ENCODE measurements around the gene ERH. TPM values are rescaled to one million over a fixed set of nuclear protein-coding genes. Genes with fewer than 3 reads are reported as not detected.

Gene ERH
- total and polyA plus RNA-seq, 10 of the 15 experiments (the other 5 are each of a cell fraction or from before 2014, with no cell fraction given) = 255 to 852 (median 382) TPM

DNA sequence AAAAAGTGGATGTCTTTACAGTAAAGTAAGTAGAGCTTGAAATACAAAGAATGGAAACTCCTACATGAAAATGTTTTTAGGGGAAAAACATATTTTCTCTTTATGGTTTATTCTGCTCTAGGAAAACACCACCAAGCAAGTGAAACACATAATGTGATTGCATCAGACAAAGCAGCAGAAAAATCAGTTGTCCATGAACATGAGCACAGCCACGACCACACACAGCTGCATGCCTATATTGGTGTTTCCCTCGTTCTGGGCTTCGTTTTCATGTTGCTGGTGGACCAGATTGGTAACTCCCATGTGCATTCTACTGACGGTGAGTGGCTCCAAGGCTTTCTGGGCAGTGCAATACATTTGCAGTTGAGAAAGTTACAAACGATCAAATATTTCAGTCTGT, 43.8 kb upstream of the ERH start (continued):
- TF ChIP-seq RAD21 (IDR thresholded peaks at IDR 0.05; ENCODE audit: insufficient read depth, low read depth, low read length) (no peak), MEF2A (IDR thresholded peaks at IDR 0.05; ENCODE audit: insufficient read depth, low read depth, low read length) (no peak), BACH1 (IDR thresholded peaks at IDR 0.05; ENCODE audit: borderline replicate concordance) (no peak), LARP7 (IDR thresholded peaks at IDR 0.05) (no peak), ZNF384 (IDR thresholded peaks at IDR 0.05; ENCODE audit: borderline replicate concordance, low read depth, low read length) (no peak), IKZF1 (conservative IDR thresholded peaks at IDR 0.05) (0 out of 2 replicates have a peak, but pooled peaks have one; percentile 20), NR2F1 (conservative IDR thresholded peaks at IDR 0.05) (no peak), KDM1A (IDR thresholded peaks at IDR 0.05; ENCODE audit: borderline replicate concordance) (no peak), RFX5 (IDR thresholded peaks at IDR 0.05; ENCODE audit: low read depth, low read length) (no peak), SRF (IDR thresholded peaks at IDR 0.05; ENCODE audit: low read depth in 2 of 2, low read length in 2 of 2) (peak; percentile 56 to 69; a peak in 2 of 4 replicates), ATF7 (IDR thresholded peaks at IDR 0.05; ENCODE audit: low read depth) (peak; percentile 32; the same call in 1 of the 2 replicates), ZNF217 (IDR thresholded peaks at IDR 0.05) (no peak), PML (IDR thresholded peaks at IDR 0.05; ENCODE audit: low read length) (0 out of 2 replicates have a peak, but pooled peaks have one; percentile 37), BCL11A (IDR thresholded peaks at IDR 0.05; ENCODE audit: low read depth, low read length) (no peak), TCF12 (IDR thresholded peaks at IDR 0.05; ENCODE audit: low read depth, low read length) (0 out of 2 replicates have a peak, but pooled peaks have one; percentile 63), SREBF2 (IDR thresholded peaks at IDR 0.05; ENCODE audit: low read length) (no peak), MYC (IDR thresholded peaks at IDR 0.05; ENCODE audit: insufficient read depth, insufficient read length, insufficient replicate concordance, low read length, severe bottlenecking) (no peak), MTA2 (IDR thresholded peaks at IDR 0.05; ENCODE audit: low read depth) (no peak; the same call in 1 of the 2 replicates), MXI1 (IDR thresholded peaks at IDR 0.05; ENCODE audit: low read depth, low read length) (no peak), ZNF207 (IDR thresholded peaks at IDR 0.05; ENCODE audit: borderline replicate concordance) (no peak), JUNB (IDR thresholded peaks at IDR 0.05) (no peak), CREB1 (IDR thresholded peaks at IDR 0.05; ENCODE audit: low read depth) (0 out of 2 replicates have a peak, but pooled peaks have one; percentile 24), RCOR1 (conservative IDR thresholded peaks at IDR 0.05; ENCODE audit: low read depth, low read length) (no peak), SMARCA5 (IDR thresholded peaks at IDR 0.05) (no peak; the same call in 1 of the 2 replicates), SMAD5 (IDR thresholded peaks at IDR 0.05; ENCODE audit: low read depth) (no peak), DPF2 (IDR thresholded peaks at IDR 0.05) (no peak)
- TF ChIP-seq, protein P1, sequence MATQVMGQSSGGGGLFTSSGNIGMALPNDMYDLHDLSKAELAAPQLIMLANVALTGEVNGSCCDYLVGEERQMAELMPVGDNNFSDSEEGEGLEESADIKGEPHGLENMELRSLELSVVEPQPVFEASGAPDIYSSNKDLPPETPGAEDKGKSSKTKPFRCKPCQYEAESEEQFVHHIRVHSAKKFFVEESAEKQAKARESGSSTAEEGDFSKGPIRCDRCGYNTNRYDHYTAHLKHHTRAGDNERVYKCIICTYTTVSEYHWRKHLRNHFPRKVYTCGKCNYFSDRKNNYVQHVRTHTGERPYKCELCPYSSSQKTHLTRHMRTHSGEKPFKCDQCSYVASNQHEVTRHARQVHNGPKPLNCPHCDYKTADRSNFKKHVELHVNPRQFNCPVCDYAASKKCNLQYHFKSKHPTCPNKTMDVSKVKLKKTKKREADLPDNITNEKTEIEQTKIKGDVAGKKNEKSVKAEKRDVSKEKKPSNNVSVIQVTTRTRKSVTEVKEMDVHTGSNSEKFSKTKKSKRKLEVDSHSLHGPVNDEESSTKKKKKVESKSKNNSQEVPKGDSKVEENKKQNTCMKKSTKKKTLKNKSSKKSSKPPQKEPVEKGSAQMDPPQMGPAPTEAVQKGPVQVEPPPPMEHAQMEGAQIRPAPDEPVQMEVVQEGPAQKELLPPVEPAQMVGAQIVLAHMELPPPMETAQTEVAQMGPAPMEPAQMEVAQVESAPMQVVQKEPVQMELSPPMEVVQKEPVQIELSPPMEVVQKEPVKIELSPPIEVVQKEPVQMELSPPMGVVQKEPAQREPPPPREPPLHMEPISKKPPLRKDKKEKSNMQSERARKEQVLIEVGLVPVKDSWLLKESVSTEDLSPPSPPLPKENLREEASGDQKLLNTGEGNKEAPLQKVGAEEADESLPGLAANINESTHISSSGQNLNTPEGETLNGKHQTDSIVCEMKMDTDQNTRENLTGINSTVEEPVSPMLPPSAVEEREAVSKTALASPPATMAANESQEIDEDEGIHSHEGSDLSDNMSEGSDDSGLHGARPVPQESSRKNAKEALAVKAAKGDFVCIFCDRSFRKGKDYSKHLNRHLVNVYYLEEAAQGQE (IDR thresholded peaks at IDR 0.05; ENCODE audit: low read depth, low read length) = no peak
- TF ChIP-seq, protein P2, sequence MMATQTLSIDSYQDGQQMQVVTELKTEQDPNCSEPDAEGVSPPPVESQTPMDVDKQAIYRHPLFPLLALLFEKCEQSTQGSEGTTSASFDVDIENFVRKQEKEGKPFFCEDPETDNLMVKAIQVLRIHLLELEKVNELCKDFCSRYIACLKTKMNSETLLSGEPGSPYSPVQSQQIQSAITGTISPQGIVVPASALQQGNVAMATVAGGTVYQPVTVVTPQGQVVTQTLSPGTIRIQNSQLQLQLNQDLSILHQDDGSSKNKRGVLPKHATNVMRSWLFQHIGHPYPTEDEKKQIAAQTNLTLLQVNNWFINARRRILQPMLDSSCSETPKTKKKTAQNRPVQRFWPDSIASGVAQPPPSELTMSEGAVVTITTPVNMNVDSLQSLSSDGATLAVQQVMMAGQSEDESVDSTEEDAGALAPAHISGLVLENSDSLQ (IDR thresholded peaks at IDR 0.05) = no peak
- TF ChIP-seq, protein P3, sequence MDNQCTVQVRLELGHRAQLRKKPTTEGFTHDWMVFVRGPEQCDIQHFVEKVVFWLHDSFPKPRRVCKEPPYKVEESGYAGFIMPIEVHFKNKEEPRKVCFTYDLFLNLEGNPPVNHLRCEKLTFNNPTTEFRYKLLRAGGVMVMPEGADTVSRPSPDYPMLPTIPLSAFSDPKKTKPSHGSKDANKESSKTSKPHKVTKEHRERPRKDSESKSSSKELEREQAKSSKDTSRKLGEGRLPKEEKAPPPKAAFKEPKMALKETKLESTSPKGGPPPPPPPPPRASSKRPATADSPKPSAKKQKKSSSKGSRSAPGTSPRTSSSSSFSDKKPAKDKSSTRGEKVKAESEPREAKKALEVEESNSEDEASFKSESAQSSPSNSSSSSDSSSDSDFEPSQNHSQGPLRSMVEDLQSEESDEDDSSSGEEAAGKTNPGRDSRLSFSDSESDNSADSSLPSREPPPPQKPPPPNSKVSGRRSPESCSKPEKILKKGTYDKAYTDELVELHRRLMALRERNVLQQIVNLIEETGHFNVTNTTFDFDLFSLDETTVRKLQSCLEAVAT (IDR thresholded peaks at IDR 0.05) = no peak
